Loucy (cell line): ENCODE data around the gene SNAP23.
A peak's percentile ranks its signal among the peaks of the same experiment; 100 is the strongest.

ENCODE experiments used
- H2AFZ ChIP-seq: fragments of 200-600 bp; sonication (generic); 2 replicates; pipeline ENCODE4 v1.6.0; 2016; ENCODE audit warnings: antibody characterized with exemption, mild to moderate bottlenecking, low read length, moderate library complexity
- H3F3A ChIP-seq: fragments of 200-600 bp; 2 replicates; pipeline ENCODE4 v1.6.0; 2016; ENCODE audit warnings: antibody characterized with exemption, low read depth, mild to moderate bottlenecking
- H3K27me3 ChIP-seq: fragments of 200-600 bp; sonication (generic); 2 replicates; pipeline ENCODE4 v1.6.1; 2014; ENCODE audit warnings: low read length, mild to moderate bottlenecking; ENCODE audit not compliant: insufficient read depth, poor library complexity, severe bottlenecking
- H3K36me3 ChIP-seq: fragments of 200-600 bp; sonication (generic); 2 replicates; pipeline ENCODE4 v1.6.1; 2016; ENCODE audit warnings: low read length; ENCODE audit not compliant: insufficient read depth
- H3K4me1 ChIP-seq: fragments of 200-600 bp; sonication (generic); 2 replicates; pipeline ENCODE4 v1.5.1; 2014; ENCODE audit warnings: low read length, mild to moderate bottlenecking; ENCODE audit not compliant: insufficient read depth, poor library complexity, severe bottlenecking
- H3K4me2 ChIP-seq: fragments of 200-600 bp; sonication (generic); 2 replicates; pipeline ENCODE4 v1.6.0; 2014; ENCODE audit warnings: antibody characterized with exemption, low read length, low read depth, mild to moderate bottlenecking; ENCODE audit not compliant: poor library complexity, severe bottlenecking
- H3K4me3 ChIP-seq: fragments of 200-600 bp; sonication (generic); 2 replicates; pipeline ENCODE4 v1.5.1; 2014; ENCODE audit warnings: low read length, mild to moderate bottlenecking, mixed read lengths; ENCODE audit not compliant: poor library complexity, severe bottlenecking
- H3K79me2 ChIP-seq: fragments of 200-600 bp; sonication (generic); 2 replicates; pipeline ENCODE4 v1.6.1; 2014; ENCODE audit warnings: low read length; ENCODE audit not compliant: insufficient read depth
- H3K9ac ChIP-seq: fragments of 200-600 bp; sonication (generic); 2 replicates; pipeline ENCODE4 v1.6.0; 2014; ENCODE audit warnings: mild to moderate bottlenecking, low read depth, low read length, moderate library complexity; ENCODE audit not compliant: poor library complexity, severe bottlenecking
- H3K9me2 ChIP-seq: fragments of 200-600 bp; sonication (generic); replicated peaks from 2 replicates; pipeline ENCODE4 v1.6.1; 2016; ENCODE audit warnings: low read depth, low read length, mixed read lengths
- H3K9me3 ChIP-seq: fragments of 200-600 bp; sonication (generic); 2 replicates; pipeline ENCODE4 v1.6.1; 2014; ENCODE audit warnings: mild to moderate bottlenecking, antibody characterized with exemption, low read length, low read depth; ENCODE audit not compliant: insufficient read depth
- H4K20me1 ChIP-seq: fragments of 200-600 bp; sonication (generic); 2 replicates; pipeline ENCODE4 v1.6.0; 2014; ENCODE audit warnings: antibody characterized with exemption, low read length, mild to moderate bottlenecking; ENCODE audit not compliant: insufficient read depth, poor library complexity, severe bottlenecking
- EZH2phosphoT487 ChIP-seq: fragments of 200-600 bp; IDR thresholded peaks from 2 replicates; pipeline ENCODE4 v1.6.1; 2018; ENCODE audit warnings: antibody characterized with exemption, mild to moderate bottlenecking, moderate library complexity, borderline replicate concordance
- TF ChIP-seq, protein P1 (sequence below): fragments of 200-600 bp; sonication (generic); conservative IDR thresholded peaks from 2 replicates; pipeline ENCODE4 v1.5.1; 2014; ENCODE audit warnings: mild to moderate bottlenecking, antibody characterized with exemption, low read length

The SNAP23 gene

GRCh38 chr15:42547918-42548248 is 52.4 kb downstream of the SNAP23 start:
- H3K4me2 ChIP-seq: peak overlapping the region; percentile 85
- peaks cover 68% of the 10 kb centered on the region for H3K4me1 ChIP-seq
- no peaks in the 10 kb centered on the region for H3K9me3 ChIP-seq
- TF ChIP-seq EZH2phosphoT487: no peak
- peaks cover 14% of the 10 kb centered on the region for H4K20me1 ChIP-seq
- no peaks in the 10 kb centered on the region for H3K27me3 ChIP-seq
- H3F3A ChIP-seq: no peaks in the 10 kb centered on the region
- peak overlapping the region; percentile 87 for H3K9ac ChIP-seq
- peak overlapping the region; percentile 91 for H2AFZ ChIP-seq
- H3K36me3 ChIP-seq: peaks cover 7% of the 10 kb centered on the region; the same call in 1 of the 2 replicates
- H3K9me2 ChIP-seq: no peaks in the 10 kb centered on the region
- H3K79me2 ChIP-seq: peaks cover 80% of the 10 kb centered on the region
- peak overlapping the region; percentile 90 for H3K4me3 ChIP-seq

DNA sequence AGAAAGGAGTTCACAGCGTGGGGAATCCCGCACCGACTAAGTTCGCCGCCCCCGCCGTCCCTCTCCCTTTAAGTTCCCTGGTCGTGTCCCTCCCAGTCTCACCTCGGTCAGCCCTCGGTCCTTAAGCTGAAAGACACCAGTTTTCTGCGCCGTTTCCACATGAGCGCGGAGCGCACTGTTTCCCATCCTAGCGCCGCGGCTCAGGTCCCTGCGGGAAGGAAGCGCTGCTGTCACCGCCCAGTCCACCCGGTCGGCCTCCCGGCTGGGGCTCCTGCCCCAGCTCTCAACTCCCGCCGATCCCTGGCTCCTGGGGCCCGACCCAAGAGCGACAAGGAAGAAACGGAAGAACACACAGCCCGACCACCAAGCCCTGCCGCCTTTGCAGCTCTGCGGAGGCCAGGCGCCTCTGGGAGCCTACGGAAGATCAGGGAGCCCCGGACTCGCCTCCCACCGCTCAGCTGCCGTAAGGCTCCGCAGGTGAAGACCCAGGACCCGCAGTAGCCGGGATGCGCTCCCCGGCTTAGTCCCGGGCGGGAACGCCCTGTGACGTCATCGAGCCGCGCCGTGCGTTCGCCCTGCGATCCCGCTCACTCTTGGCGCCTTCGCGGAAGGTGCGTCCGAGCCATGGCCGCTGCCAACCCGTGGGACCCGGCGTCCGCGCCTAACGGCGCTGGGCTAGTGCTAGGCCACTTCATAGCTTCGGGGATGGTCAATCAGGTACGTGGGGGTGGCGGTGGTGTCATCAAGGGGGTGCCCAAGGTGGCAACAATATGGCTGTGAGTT is 53.0 kb downstream of the SNAP23 start, which contains the start of the genes HAUS2 and LRRC57:
HAUS2 (plus strand) TSS at position 590 of the 783 bp plus-strand sequence; CDS start at position 625, 35 bp downstream.
LRRC57 (minus strand) TSS at position 545 of the 783 bp plus-strand sequence; CDS start at position 186, 359 bp downstream.
- H3K36me3 ChIP-seq: peaks cover 5% of the 10 kb centered on the region; the same call in 1 of the 2 replicates
- H3K4me3 ChIP-seq: peak within 1 kb of the TSS; percentile 90
- no peaks in the 10 kb centered on the region for H3K9me3 ChIP-seq
- no peaks in the 10 kb centered on the region for H3K9me2 ChIP-seq
- H2AFZ ChIP-seq: peak within 1 kb of the TSS; percentile 91
- peaks cover 86% of the 10 kb centered on the region for H3K79me2 ChIP-seq
- peak within 1 kb of the TSS; percentile 87 for H3K9ac ChIP-seq
- H3K27me3 ChIP-seq: no peaks in the 10 kb centered on the region
- TF ChIP-seq, protein P1, sequence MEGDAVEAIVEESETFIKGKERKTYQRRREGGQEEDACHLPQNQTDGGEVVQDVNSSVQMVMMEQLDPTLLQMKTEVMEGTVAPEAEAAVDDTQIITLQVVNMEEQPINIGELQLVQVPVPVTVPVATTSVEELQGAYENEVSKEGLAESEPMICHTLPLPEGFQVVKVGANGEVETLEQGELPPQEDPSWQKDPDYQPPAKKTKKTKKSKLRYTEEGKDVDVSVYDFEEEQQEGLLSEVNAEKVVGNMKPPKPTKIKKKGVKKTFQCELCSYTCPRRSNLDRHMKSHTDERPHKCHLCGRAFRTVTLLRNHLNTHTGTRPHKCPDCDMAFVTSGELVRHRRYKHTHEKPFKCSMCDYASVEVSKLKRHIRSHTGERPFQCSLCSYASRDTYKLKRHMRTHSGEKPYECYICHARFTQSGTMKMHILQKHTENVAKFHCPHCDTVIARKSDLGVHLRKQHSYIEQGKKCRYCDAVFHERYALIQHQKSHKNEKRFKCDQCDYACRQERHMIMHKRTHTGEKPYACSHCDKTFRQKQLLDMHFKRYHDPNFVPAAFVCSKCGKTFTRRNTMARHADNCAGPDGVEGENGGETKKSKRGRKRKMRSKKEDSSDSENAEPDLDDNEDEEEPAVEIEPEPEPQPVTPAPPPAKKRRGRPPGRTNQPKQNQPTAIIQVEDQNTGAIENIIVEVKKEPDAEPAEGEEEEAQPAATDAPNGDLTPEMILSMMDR: no peak
- no peak for TF ChIP-seq EZH2phosphoT487
- peaks cover 70% of the 10 kb centered on the region for H3K4me1 ChIP-seq
- peak within 1 kb of the TSS; percentile 96 for H3K4me2 ChIP-seq
- no peaks in the 10 kb centered on the region for H3F3A ChIP-seq
- H4K20me1 ChIP-seq: peaks cover 16% of the 10 kb centered on the region

DNA sequence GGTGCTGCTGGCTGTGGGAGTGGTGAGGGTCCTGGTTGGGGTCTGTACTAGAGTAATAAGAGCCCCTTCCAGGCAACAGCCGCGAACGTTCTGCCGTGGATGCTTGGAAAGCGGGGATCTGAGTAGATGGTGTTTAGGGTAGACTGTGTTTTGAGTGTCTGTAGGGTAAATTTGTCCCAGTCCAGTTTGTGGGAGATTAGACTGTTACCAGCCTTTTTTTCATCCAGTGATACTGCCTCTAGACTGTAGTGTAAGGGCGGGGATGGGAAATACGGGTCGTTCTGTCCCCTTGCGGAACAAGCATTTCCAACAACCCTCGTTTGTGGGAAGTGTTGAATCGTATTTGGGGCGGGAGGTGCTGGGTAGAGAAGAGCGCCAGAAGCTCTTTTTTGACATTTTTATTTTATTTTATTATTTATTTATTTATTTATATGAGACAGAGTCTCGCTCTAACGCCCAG is 53.6 kb downstream of the SNAP23 start:
- no peaks in the 10 kb centered on the region for H3K9me2 ChIP-seq
- peaks cover 66% of the 10 kb centered on the region for H3K4me1 ChIP-seq
- H3F3A ChIP-seq: no peaks in the 10 kb centered on the region
- peak overlapping the region; percentile 90 for H3K4me3 ChIP-seq
- peaks cover 18% of the 10 kb centered on the region for H4K20me1 ChIP-seq
- H3K9me3 ChIP-seq: no peaks in the 10 kb centered on the region
- peak overlapping the region; percentile 87 for H3K9ac ChIP-seq
- peaks cover 92% of the 10 kb centered on the region for H3K79me2 ChIP-seq
- peak overlapping the region; percentile 91 for H2AFZ ChIP-seq
- TF ChIP-seq, protein P1: no peak
- no peak for TF ChIP-seq EZH2phosphoT487
- H3K4me2 ChIP-seq: peak overlapping the region; percentile 96
- no peaks in the 10 kb centered on the region for H3K36me3 ChIP-seq
- no peaks in the 10 kb centered on the region for H3K27me3 ChIP-seq
